COLO668 (cell line): Measurements from ENCODE around the gene HGFAC.

Source experiments
- DNase-seq: peaks from one replicate; lab custom pipeline; 2025; ENCODE audit not compliant: unreplicated experiment; lab: John Stamatoyannopoulos, UW

The HGFAC gene

GRCh38 chr4:3441501-3442459 is at the start of gene HGFAC:
TSS of gene HGFAC (plus strand) at chr4:3441968. CDS start at chr4:3442002, 34 bp downstream.
- DNase-seq = no peak

DNA sequence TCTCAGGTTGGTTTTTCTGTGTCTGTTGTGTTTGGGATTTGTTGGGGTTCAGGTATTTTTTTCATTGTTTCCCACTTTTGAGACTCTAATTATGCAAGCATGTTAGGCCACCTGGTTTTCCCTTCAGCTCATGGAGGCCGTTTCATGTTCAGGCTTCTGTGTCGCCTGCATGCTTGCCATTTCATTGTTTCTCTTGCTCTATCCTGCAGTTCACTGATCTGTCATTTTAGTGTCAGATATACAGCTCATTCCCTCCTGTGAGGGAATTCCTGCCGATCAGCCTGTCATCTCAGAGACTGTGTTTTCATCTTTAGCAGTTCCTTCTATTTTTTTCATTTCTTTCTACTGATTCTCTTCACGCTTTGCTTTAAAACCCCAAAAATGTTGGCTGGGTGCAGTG is 49.4 kb upstream of the HGFAC start:
- no peak for DNase-seq

GRCh38 chr4:3393171-3393570 is 48.6 kb upstream of the HGFAC start:
- no peak for DNase-seq

DNA sequence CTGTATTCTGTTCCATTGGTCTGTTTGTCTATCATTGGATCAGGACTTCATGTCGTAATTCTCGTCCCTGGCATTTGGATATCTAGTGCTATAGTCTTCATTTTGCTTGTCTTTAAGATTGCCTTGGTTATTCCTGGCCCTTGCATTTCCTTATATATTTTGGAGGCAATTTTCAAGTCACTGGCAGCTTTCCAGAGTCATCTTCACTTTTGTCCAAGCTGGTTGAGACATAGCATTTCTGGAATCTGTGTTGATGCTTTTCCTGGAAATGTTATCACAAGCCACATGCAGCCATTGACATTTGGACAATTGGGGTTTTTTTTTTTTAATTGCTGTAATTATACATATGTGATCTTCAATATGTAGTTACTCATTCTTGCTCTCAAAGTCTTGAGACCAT is 45.2 kb upstream of the HGFAC start:
- no peak for DNase-seq

- DNase-seq = no peak
Measured at GRCh38 chr4:3397128-3397527, 44.6 kb upstream of the HGFAC start.

DNA sequence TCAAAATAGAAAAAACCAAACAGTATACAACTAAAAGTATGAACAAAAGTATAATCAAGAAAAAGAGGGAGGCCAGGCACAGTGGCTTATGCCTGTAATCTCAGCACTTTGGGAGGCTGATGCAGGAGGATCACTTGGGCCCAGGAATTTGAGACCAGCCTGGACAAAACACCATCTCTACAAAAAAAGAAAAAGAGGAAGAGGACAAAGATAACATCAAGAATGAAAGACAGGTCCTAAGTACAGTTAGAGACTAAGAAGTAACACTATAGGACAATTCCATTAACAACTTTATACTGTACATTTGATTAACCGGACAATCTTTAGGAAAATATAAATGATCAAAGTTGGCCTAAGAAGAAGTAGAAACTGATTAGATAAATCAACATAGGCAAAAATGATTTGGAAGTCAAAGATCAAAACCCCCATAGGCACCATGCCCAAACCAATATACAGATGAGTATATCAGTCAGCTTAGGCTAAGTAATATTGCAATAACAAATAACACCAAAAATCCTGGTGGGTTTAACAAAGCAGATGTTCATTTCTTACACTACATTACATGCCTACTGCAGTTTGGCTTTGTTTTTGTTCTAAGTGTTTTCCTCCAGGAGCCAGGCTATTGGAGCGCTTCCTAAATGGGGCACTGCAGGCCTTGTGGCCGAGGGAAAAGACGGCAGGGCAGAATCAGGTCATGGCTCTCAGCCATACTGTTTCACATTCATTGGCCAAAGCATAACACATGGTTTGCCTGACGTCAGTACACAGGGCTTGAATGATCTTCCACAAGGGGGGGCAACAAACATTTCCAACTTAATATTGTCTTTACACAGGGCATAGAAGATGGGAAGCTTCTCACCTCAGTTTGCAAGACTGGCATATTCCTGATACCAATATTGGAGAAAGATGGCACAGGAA is 42.2 kb upstream of the HGFAC start:
- peak; percentile 11 for DNase-seq

DNA sequence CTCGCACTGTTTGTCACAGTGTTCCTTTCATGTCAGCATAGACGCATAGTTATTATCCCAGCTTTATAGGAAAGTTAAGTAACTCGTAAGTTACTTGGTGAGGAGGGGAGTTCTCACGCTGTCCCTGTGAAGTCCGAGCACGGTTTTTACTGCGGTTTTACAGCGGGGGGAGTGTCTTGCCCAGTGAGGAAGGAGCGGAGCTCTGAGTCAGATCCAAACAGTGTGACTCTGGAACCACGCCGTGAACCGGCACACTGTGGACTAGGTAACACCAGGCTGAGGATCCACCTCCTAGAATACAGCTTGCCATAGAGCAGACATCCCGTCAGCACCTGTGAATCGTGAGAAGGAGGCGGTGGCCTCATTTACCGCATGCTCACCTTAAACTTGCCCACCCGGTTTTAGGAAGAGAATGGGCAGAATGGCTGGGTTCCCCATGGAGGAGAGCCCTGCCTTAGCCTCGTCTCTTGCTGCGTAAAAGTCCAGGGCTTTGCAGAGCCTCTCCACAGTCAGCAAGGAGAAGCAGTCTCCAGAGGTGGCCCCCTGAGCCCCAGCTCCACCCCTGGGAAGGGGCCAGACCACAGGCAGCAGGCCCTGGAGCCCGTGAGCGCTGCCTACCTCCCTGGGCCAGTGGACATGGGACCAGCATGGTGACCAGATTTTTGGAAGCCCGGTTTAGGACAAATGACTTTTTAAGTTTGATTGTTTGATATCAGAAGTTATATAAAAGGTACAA is 40.2 kb upstream of the HGFAC start:
- DNase-seq = no peak

- DNase-seq = no peak
Measured at GRCh38 chr4:3402491-3403347, 39.0 kb upstream of the HGFAC start.

DNA sequence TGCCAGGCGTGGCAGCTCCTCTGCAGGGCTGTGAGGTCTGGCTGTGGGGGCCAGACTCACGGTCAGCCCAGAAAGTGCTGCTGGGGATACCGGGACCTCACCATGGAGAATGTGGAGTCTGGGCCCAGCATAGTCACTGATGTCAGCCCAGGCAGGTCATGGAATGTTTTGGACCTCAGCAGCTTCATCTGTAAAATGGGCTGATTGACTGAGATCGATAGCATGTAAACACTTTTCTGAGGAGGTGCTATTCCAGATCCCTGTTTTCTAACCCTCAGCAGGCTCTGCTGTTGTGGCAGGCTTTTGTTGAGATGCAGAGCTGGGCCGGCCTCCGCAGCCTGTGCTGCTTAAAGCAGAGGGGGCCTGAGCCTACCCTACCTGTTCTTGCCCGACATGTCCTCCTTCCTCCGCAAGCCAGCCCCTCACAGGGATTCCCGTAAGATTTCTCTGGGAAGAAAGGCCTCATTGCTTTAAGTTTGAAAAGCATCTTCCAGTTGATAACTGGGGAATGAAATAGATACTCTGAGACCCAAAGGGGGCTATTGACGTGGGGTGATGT is 38.3 kb upstream of the HGFAC start:
- no peak for DNase-seq

GRCh38 chr4:3404546-3404945 is 37.2 kb upstream of the HGFAC start:
- DNase-seq = no peak

- DNase-seq = no peak
Measured at GRCh38 chr4:3405176-3405575, 36.6 kb upstream of the HGFAC start.

GRCh38 chr4:3406021-3406420 is 35.7 kb upstream of the HGFAC start:
- DNase-seq = no peak

DNA sequence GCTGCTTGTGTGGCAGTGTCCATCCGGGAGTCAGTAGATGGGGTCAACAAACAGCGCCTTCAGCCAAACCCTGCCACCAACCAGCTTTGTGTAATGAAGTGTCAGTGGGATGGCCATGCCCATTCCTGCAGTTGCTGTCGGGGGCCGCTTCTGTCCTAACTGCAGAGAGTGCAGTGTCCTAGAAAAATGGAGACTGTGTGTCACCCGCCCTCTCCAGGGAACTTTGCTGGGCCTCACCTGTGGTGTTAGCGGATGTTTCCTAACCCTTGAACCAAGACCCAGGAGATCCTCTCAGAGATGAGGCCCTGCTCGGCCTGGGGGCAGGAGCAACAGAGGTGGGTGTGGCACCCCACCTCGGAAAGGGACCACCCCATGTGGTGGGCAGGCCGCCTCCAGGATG is 35.3 kb upstream of the HGFAC start:
- DNase-seq = no peak

DNA sequence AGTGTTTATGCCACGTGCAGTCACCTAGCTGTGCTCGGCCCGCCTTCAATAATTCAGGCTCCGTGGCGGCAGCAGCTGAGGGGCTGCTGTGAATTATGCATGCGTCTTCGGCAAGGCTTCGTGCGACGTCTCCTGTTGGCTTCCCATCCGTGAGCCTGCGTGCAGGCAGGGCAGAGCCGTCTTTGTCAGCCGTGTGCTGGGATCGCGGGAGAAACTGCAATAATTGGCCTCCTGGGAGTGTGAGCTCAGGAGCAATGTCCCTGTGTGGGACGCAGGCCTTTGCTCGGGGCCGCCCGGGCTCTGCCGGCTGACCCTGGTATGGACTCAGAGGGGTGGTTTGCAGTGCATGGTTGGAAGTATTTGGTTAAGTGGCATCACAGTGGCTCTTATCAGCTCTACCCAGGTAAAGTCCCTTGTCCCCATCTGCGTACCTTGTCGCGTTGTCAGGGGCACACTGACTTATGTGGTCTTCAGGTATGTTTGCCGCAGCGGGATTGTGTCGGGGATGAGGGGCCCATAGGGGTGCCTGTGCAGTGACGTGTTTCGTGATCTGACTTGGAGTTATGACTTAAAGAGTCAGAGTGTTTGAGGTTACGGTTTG is 34.5 kb upstream of the HGFAC start:
- DNase-seq = no peak

DNA sequence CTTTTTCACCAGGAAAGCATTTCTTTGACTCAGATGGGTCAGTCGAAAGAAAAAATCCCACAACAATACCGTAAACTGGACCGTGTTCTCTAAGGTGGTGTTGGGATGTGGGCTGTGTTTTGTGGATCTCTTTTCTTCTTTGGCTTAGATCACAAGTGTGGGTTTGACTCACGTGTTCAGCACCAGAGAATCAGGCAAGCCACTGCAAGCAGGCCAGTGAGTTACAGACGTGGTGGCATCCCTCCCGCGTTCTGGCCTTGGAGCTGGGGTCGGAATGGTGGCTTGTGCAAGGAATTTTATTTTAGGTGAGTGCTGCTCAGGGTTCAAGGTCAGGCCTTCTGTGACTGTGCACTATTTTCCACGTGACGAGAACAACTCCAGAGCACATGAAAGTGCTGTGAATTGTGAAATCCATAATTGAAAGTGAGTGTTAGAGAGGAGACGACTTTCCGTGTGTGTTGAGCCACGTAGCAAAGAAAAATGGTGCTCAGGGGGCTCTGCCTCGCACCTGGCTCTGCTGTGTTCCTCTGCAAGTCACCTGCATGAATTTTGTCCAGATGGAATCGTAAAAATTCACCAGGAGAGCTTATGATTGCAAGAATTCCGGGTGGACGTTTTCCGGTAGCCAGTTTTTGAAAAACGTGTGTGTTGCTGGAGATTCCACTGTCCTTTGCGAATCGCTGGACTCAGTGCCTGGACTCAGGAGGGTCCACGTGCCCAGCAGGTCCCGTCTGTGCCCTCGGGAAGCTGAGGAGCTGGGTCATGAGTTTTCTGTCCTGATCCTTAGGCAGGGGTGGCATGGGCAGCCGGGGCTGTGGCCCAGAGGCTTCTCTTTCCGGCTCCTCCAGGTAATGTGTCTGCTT is 33.6 kb upstream of the HGFAC start:
- no peak for DNase-seq

GRCh38 chr4:3408793-3409330 is 32.9 kb upstream of the HGFAC start:
- no peak for DNase-seq

DNA sequence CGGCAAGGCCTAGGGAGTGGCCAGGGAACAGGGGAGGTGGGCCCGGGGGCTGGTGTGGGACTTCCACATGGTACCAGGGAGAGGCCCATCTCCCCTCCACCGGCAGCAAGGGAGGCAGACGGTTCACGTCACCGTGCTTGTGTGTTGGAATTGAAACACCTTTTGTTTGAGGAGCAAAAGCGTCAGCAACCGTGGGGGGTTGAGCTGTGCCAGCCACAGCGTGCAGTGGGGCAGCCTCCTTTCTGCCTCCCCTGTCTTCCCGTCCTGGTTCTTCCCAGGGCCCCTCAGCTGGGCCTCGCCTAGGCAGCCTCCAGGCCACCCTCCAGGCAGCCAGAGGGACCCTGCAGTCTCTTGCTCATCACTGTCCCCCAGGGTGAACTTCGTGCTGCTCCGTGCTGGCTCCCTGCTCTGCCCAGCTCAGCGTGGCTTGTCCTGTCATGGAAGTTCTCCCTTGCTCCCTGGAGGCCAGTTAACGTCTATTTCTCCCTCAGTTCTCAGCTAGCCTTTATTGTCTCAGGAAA is 32.1 kb upstream of the HGFAC start:
- no peak for DNase-seq
